Sigmoid colon (tissue), 4 donors: ENCODE results near the gene SLN.

Source experiments
- EP300 ChIP-seq, 4 donors: sonication (generic); formaldehyde crosslinking; IDR thresholded peaks; one replicate each; pipeline ENCODE4 v1.6.1; 2017; ENCODE audit warnings: antibody characterized with exemption in 4 of 4
- POLR2A ChIP-seq, 2 donors: fragments of 450-650 bp; IDR thresholded peaks; one replicate each; pipeline ENCODE4 v1.6.1; 2016; ENCODE audit warnings: antibody characterized with exemption in 2 of 2, mild to moderate bottlenecking in 2 of 2, moderate library complexity in 2 of 2
- TF ChIP-seq, protein P1 (sequence below), 4 experiments: fragments of 450-650 bp in 3 of 4; fragments of 200-600 bp in 1 of 4; IDR thresholded peaks; one replicate each; pipeline ENCODE4 v1.5.1; 2016 to 2019; ENCODE audit warnings: antibody characterized with exemption in 4 of 4, mild to moderate bottlenecking in 3 of 4, moderate library complexity in 2 of 4

DNA sequence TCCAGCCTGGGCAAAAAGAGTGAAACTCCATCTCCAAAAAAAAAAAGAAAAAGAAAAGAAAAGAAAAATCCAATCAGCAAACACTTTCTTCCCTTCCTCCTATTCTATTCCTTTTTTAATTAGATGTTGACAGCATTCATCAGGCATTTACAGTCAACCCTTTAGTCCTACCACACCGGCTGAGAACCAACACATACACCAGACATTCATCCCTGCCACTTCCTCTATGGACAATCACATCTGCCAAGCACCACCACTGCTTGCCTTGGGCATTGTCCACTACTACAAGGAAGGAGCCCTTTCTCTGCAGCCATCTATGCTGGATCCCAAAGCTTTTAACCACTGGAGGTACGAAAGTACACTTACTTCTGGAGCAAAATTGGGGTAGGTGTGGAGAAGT is 9.4 kb upstream of the SLN start:
- TF ChIP-seq, protein P1, sequence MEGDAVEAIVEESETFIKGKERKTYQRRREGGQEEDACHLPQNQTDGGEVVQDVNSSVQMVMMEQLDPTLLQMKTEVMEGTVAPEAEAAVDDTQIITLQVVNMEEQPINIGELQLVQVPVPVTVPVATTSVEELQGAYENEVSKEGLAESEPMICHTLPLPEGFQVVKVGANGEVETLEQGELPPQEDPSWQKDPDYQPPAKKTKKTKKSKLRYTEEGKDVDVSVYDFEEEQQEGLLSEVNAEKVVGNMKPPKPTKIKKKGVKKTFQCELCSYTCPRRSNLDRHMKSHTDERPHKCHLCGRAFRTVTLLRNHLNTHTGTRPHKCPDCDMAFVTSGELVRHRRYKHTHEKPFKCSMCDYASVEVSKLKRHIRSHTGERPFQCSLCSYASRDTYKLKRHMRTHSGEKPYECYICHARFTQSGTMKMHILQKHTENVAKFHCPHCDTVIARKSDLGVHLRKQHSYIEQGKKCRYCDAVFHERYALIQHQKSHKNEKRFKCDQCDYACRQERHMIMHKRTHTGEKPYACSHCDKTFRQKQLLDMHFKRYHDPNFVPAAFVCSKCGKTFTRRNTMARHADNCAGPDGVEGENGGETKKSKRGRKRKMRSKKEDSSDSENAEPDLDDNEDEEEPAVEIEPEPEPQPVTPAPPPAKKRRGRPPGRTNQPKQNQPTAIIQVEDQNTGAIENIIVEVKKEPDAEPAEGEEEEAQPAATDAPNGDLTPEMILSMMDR (IDR thresholded peaks at IDR 0.05) = no peak
- TF ChIP-seq POLR2A (IDR thresholded peaks at IDR 0.05) (no peak), EP300 (IDR thresholded peaks at IDR 0.05) (no peak)
